ENCODE data around the gene ABCA2. TPM values are rescaled to one million over a fixed set of nuclear protein-coding genes. Genes with fewer than 3 reads are reported as not detected.

ABCA2 gene
- total and polyA plus RNA-seq, 9 of the 15 experiments (the other 6 are each of a cell fraction or from before 2014, with no cell fraction given) = 0.69 to 16.3 (median 6.1) TPM; not detected in 2

- TF ChIP-seq PRDM10 (IDR thresholded peaks at IDR 0.05; ENCODE audit: partially characterized antibody) (no peak), MAX (CRISPR knock-in tag; IDR thresholded peaks at IDR 0.05) (peak; percentile 48; the same call in 1 of the 2 replicates), ARID4B (CRISPR knock-in tag; IDR thresholded peaks at IDR 0.05) (no peak), ATF3 (IDR thresholded peaks at IDR 0.05) (peak; percentile 26; the same call in 1 of the 2 replicates), ATF3 (CRISPR knock-in tag; conservative IDR thresholded peaks at IDR 0.05) (no peak), SRSF3 (IDR thresholded peaks at IDR 0.05; ENCODE audit: insufficient read depth, low read length) (no peak), YY1 (IDR thresholded peaks at IDR 0.05; ENCODE audit: borderline replicate concordance in 1 of 3, control insufficient read depth in 1 of 3, extremely low read depth in 1 of 3, insufficient read depth in 3 of 3, insufficient read length in 1 of 3, insufficient replicate concordance in 2 of 3, low read depth in 1 of 3, low read length in 2 of 3) (no peak), E2F4 (CRISPR knock-in tag; IDR thresholded peaks at IDR 0.05; ENCODE audit: low read depth) (no peak), PKNOX1 (IDR thresholded peaks at IDR 0.05) (peak; percentile 55), ZFP1 (CRISPR knock-in tag; IDR thresholded peaks at IDR 0.05) (no peak)
Observed at GRCh38 chr9:136965771-136966484, 62.1 kb downstream of the ABCA2 start (continued).
